Stimulated activated naive CD8-positive, alpha-beta T cell treated with anti-CD3 and anti-CD28 coated beads, Interleukin-15, Interleukin-2, amounts not matched to agents 100 U/mL and 50 U/mL, for 24 hours (primary cell): ENCODE measurements around the gene G6PC2.
A peak's percentile ranks its signal among the peaks of the same experiment; 100 is the strongest.

Experiments
- ATAC-seq: fragments of 150-1000 bp; cut with Tn5 transposase; one replicate; pipeline ENCODE4 v1.10.0; 2021
- DNase-seq: peaks from one replicate; pipeline ENCODE4 v3.0.0; 2021

G6PC2 gene

DNA sequence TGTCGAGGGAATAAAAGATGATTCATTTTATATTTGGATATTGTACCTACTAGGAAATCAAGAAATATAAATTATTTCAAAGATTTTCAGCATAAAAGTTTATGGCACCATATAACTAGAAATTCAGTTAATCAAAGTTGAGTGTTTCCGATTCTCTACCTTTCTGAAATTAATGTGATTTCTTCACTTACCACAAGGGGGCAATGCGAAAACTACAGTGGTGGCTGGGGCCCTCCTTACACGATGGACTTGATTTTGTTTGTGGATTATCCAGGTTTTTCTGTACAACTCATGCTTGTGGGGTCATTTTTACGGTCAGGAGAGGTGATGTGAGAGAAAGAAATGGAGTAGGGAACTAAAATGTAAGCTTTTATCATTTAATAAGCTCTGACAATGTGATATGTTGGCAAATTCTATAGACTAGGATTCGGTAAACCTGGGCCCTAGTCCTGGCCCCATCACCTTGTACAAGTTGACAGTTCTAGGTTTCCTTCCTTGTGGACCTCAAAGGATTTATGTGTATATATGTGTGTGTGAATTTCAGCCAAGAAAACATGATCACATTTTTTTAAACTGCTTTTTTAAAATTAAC, 47.6 kb downstream of the G6PC2 start:
- ATAC-seq (no peak), DNase-seq (no peak)

DNA sequence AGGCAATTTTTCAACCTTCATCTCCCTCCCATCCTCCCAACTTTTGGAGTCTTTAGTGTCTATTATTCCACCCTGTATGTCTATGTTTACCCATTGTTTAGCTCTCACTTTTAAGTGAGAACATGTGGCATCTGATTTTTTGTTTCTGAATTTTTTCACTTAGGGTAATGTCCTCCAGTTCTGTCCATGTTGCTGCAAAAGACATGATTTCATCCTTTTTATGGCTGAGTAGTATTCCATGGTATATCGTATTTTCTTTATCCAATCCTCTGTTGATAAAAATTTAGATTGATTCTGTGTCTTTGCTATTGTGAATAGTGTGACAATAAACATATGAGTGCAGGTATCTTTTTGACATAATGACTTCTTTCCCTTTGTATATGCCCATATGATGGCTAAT, 48.2 kb downstream of the G6PC2 start:
- no peak for DNase-seq
- ATAC-seq: no peak

DNA sequence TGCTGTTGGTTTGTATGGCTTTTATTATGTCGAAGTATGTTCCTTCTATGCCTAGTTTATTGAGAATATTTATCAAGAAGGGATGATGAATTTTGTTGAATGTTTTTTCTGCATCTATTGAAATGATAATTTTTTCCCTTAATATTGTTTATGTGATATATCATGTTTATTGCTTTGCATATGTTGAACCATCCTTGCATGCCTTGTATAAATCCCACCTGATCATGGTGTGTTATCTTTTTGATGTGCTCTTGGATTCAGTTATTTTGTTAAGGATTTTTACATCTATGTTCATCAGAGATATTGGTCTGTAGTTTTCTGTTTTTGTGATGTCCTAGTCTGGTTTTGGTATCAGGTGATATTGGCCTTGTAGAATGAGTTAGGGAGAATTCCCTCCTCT, 50.8 kb downstream of the G6PC2 start:
- no peak for DNase-seq
- ATAC-seq: no peak

DNA sequence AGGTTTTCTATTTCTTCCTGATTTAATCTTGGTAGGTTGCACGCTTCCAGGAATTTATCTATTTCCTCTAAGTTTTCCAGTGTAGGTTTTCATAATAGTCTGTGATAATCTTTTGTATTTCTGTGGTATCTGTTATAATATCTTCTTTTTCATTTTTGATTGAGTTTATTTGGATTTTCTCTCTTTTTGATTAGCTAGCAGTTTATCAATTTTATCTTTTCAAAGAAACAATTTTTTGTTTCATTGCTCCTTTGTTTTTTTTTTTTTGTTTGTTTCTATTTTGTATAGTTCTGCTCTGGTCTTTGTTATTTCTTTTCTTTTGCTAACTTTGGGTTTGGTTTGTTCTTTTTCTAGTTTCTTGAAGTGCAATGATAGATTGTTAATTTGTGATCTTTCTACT, 51.3 kb downstream of the G6PC2 start:
- ATAC-seq (no peak), DNase-seq (no peak)

DNA sequence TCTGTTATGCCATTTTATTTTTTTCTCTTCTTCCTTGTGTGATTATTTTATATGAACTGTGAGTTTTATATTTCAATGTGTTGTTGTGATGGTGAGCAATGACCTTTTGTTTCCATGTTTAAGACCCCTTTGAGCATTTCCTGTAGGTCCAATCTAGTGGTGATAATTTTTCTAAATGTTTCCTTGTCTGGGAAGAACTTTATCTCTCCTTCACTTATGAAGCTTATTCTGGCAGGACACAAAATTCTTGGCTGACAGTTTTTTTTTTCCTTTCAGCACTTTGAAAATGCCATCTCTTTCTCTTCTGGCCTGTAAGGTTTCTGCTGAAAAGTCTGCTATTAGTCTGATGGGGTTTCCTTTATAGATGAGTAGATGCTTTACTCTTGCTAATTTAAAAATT, 53.2 kb downstream of the G6PC2 start:
- ATAC-seq (no peak), DNase-seq (no peak)

DNA sequence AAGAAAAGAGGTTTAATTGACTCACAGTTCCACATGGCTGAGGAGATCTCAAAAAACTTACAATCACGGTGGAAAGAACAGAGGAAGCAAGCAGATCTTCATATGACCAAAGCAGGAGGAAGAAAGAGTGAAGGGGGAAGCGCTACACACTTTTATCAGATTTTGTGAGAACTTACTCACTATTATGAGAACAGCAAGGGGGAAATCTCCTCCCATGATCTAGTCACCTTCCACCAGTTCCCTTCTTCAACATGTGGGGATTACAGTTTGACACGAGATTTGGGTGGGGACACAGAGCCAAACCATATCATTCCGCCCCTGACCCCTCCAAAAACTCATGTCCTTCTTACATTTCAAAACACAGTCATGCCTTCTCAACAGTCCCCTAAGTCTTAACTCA, 54.2 kb downstream of the G6PC2 start:
- ATAC-seq (no peak), DNase-seq (no peak)

DNA sequence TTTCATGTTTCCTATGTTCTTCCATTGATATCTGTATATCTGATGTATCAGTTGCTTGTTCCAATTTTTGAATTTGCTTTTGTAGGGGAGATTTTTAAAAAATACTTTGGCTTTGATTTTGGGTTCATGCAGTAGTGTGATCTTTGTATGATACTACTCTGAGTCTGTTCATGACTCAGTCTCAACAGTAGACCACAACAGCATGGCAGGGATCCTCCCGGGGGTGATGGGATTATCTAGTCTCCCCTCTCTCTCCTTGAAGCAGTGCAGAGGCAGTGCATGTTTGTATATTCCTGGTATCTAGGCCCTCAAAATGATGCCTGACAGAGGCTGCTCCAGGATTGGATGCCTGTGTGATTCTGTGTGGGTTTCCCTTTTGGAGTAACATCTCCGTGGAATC, 55.3 kb downstream of the G6PC2 start:
- no peak for DNase-seq
- peak; percentile 55 for ATAC-seq
